SJSA1 (cell line): ENCODE results near the gene RAP1GAP2. TPM values are rescaled to one million over a fixed set of nuclear protein-coding genes. Genes with fewer than 3 reads are reported as not detected.
A peak's percentile ranks its signal among the peaks of the same experiment; 100 is the strongest.

Experiments used
- DNase-seq, 2 experiments: peaks; one replicate each; pipeline ENCODE4 v3.0.0-alpha.2; 2015 to 2020; ENCODE audit warnings: low spot score in 2 of 2, low read depth in 1 of 2
- H3K27ac ChIP-seq: fragments of 250-450 bp; sonication (Bioruptor Pico); 2 replicates; pipeline ENCODE4 v1.5.1; 2020; ENCODE audit warnings: mild to moderate bottlenecking, moderate library complexity
- H3K27me3 ChIP-seq: fragments of 250-450 bp; sonication (Bioruptor Pico); replicated peaks from 2 replicates; pipeline ENCODE4 v1.5.1; 2020; ENCODE audit warnings: mild to moderate bottlenecking, moderate library complexity
- H3K36me3 ChIP-seq: fragments of 250-450 bp; sonication (Bioruptor Pico); 2 replicates; pipeline ENCODE4 v1.5.1; 2020; ENCODE audit warnings: mild to moderate bottlenecking
- H3K4me1 ChIP-seq: fragments of 250-450 bp; sonication (Bioruptor Pico); replicated peaks from 2 replicates; pipeline ENCODE4 v1.6.1; 2021; ENCODE audit warnings: mild to moderate bottlenecking
- H3K4me3 ChIP-seq: fragments of 250-450 bp; sonication (Bioruptor Pico); 2 replicates; pipeline ENCODE4 v1.5.1; 2020; ENCODE audit warnings: mild to moderate bottlenecking
- H3K9me3 ChIP-seq: fragments of 250-450 bp; sonication (Bioruptor Pico); replicated peaks from 2 replicates; pipeline ENCODE4 v1.5.1; 2020; ENCODE audit warnings: mild to moderate bottlenecking
- total RNA-seq: library from RNA; depleted of rRNA; stranded (reverse); fragments of >200 nt; shearing (Covaris generic); gene quantifications from 2 replicates; pipeline ENCODE4 v1.2.3, GENCODE V29; 2014

Gene RAP1GAP2
- total RNA-seq, 1 experiment from 2014 or later = 2.9 TPM

DNA sequence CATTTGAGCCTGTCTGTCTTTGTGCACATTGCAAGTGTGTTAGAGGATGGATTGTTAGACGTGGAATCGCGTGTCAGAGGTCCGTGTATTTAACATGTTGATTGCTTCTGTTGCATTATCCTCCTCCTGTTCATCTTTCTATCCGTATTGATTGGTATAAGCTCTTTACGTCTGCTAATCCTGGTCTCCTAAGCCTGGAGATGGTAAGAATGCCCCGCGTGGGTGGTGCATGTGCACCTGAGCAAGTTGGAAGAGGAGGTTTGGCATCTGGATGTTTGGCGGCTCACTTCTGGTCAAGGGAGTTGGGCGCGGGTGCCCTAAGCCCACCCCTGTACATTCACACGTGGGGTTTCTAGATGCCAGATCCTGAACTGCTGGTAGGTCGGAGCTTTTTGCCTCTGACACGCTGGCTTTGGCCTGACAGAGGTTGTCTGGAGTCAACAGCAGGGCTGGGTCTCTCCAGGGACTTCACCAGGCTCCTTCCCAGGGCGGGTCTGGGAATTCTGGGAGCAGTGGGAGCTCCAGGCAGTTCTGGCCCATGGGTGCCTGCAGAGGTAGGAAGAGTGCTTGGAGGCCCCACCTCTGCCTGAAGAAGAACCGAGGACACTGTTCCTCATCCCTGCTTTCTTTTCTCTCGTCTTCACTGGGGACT lies 159.8 kb downstream of the RAP1GAP2 start:
- DNase-seq = no peak
- H3K36me3 ChIP-seq = no peaks in the 10 kb centered on the region
- H3K27ac ChIP-seq = peak overlapping the region; percentile 68
- H3K9me3 ChIP-seq = no peaks in the 10 kb centered on the region
- H3K4me3 ChIP-seq = no peak overlapping the region
- peaks cover 67% of the 10 kb centered on the region for H3K4me1 ChIP-seq
- H3K27me3 ChIP-seq = no peaks in the 10 kb centered on the region

- no peaks in the 10 kb centered on the region for H3K36me3 ChIP-seq
- peak; percentile 42 to 68 for DNase-seq
- H3K27ac ChIP-seq = no peak overlapping the region; the same call in 1 of the 2 replicates
- H3K27me3 ChIP-seq = no peaks in the 10 kb centered on the region
- no peak overlapping the region for H3K4me3 ChIP-seq
- H3K4me1 ChIP-seq = peaks cover 66% of the 10 kb centered on the region
- no peaks in the 10 kb centered on the region for H3K9me3 ChIP-seq
Observed at GRCh38 chr17:2957631-2958286, 161.5 kb downstream of the RAP1GAP2 start.

DNA sequence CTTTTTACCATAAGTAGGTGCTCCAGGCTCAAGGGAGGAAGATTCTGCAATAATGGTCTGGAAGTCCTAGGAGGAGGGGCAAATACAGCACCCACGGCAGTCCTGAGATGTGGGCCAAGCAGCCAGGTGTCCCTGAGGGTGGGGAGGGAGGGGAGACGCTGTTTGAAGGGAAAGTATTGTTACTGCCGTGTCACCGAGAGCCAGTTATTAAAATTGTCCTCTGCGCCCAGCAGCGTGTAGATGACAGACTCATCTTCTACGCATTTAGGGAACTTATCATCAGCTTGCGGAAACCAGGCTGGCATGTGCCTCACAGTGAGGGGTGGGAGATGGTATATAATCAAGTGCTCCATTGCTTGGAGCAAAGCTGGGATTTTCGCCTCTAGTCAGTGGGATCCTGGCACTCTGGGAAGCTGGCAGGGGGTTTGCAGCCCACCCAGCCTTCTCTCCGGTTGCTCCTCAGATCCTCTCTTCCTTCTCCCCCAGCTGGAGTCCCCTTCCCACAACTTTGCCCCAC lies 162.5 kb downstream of the RAP1GAP2 start:
- H3K4me3 ChIP-seq = no peak overlapping the region
- H3K9me3 ChIP-seq = no peaks in the 10 kb centered on the region
- no peak overlapping the region for H3K27ac ChIP-seq
- DNase-seq = no peak
- H3K27me3 ChIP-seq = no peaks in the 10 kb centered on the region
- H3K4me1 ChIP-seq = peaks cover 66% of the 10 kb centered on the region
- H3K36me3 ChIP-seq = no peaks in the 10 kb centered on the region

- H3K4me1 ChIP-seq = peaks cover 65% of the 10 kb centered on the region
- no peaks in the 10 kb centered on the region for H3K27me3 ChIP-seq
- H3K9me3 ChIP-seq = no peaks in the 10 kb centered on the region
- H3K4me3 ChIP-seq = no peak overlapping the region
- H3K27ac ChIP-seq = peak overlapping the region; percentile 36
- H3K36me3 ChIP-seq = no peaks in the 10 kb centered on the region
- DNase-seq = no peak
Observed at GRCh38 chr17:2959371-2960130, 163.3 kb downstream of the RAP1GAP2 start.

GRCh38 chr17:2961446-2961845 lies 165.2 kb downstream of the RAP1GAP2 start:
- no peak for DNase-seq
- Histone ChIP-seq H3K4me3 (no peak overlapping the region), H3K36me3 (no peaks in the 10 kb centered on the region), H3K27ac (peak overlapping the region; percentile 85; the same call in 1 of the 2 replicates), H3K27me3 (no peaks in the 10 kb centered on the region), H3K9me3 (no peaks in the 10 kb centered on the region), H3K4me1 (peaks cover 66% of the 10 kb centered on the region)

DNA sequence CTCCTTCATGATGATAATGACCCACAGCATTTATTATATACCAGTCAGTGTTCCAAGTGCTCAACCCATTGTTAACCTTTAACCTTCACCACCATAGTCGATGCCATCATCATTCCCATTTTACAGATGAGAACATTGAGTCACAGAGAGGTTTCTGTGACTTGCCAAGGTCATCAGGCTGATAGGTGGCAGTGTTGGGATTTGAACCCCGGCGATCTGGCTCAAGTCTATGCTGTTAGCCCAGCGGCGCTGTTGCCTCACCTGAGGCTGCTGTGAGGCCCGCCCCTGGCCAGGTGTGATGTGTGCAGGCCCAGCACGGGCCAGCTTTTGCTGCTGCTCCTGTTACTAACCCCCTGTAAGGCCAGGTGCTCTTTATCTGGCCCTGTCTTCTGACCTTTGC lies 166.0 kb downstream of the RAP1GAP2 start:
- no peak for DNase-seq
- Histone ChIP-seq H3K4me1 (peaks cover 58% of the 10 kb centered on the region), H3K27me3 (no peaks in the 10 kb centered on the region), H3K9me3 (no peaks in the 10 kb centered on the region), H3K4me3 (no peak overlapping the region), H3K27ac (no peak overlapping the region), H3K36me3 (no peaks in the 10 kb centered on the region)

DNA sequence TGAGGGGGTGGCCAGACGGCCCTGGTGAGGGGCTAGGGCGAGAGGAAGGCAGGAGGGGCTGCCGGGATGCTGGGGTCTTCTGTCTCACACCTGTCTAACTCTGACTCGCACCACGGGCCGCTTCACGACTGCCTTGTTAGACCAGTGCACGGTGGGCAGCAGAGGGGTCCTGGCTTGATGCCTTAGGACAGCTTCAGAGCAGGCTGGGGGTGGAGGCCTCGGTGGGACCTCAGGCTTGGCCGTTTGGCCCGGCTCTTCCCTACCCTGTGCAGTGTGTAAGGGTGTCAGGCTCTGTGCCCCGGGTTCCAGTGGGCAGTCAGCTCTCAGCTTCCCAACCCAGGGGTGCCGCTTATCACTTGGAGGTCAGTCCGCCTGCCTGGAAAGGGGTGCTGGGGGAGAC lies 166.5 kb downstream of the RAP1GAP2 start:
- H3K27ac ChIP-seq = no peak overlapping the region
- no peak overlapping the region for H3K4me3 ChIP-seq
- peaks cover 53% of the 10 kb centered on the region for H3K4me1 ChIP-seq

DNA sequence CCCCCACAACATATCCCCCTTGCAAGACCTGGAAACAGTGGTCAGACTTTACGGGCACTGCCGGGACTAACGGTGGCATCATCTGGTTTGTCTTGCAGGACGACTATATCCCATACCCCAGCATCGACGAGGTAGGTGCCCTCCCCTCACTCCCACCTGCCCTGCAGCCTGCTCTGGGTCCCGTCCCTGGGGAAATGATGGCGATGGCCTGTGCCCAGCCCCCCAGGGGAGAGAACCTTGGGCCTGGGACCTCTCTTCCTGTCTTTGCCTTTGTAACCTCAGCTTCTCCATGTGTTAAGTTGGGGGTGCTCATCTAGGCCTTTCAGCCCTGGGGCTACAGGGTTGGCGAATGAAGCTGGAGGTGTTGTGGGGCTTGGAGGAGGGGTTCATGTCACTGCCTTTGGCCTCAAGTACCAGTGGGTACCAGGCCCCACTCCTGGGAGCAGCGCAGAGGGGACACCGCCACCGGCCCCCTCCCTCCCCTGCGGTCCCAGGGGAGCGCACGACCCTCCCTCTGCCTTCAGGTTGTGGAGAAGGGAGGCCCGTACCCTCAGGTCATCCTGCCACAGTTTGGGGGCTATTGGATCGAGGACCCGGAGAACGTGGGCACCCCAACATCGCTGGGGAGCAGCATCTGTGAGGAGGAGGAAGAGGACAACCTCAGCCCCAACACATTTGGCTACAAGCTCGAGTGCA lies 167.2 kb downstream of the RAP1GAP2 start:
- Histone ChIP-seq H3K27me3 (no peaks in the 10 kb centered on the region), H3K27ac (no peak overlapping the region), H3K4me1 (peaks cover 46% of the 10 kb centered on the region), H3K36me3 (no peaks in the 10 kb centered on the region), H3K4me3 (no peak overlapping the region), H3K9me3 (no peaks in the 10 kb centered on the region)
- no peak for DNase-seq

More for the DNA sequence above, 166.5 kb downstream of the RAP1GAP2 start:
- Histone ChIP-seq H3K36me3 (no peaks in the 10 kb centered on the region), H3K9me3 (no peaks in the 10 kb centered on the region), H3K27me3 (no peaks in the 10 kb centered on the region)
- DNase-seq = no peak

DNA sequence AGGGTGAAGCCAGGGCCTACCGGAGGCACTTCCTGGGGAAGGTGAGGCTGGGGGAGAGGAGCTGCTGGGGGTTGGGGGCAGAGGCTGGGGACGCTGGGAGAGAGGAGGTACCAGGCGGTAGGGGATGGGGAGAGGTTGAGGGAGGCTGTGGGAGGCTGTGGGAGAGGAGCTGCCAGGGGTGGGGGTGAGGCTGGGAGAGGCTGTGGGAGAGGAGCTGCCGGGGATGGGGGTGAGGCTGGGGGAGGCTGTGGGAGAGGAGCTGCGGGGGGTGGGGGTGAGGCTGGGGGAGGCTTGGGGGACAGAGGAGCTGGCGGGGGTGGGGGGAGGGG lies 167.8 kb downstream of the RAP1GAP2 start:
- Histone ChIP-seq H3K4me3 (no peak overlapping the region), H3K4me1 (peaks cover 41% of the 10 kb centered on the region), H3K27me3 (no peaks in the 10 kb centered on the region), H3K9me3 (no peaks in the 10 kb centered on the region), H3K27ac (no peak overlapping the region), H3K36me3 (no peaks in the 10 kb centered on the region)
- no peak for DNase-seq

- no peaks in the 10 kb centered on the region for H3K9me3 ChIP-seq
- peaks cover 37% of the 10 kb centered on the region for H3K4me1 ChIP-seq
- no peak overlapping the region for H3K4me3 ChIP-seq
- no peak for DNase-seq
- no peak overlapping the region for H3K27ac ChIP-seq
- H3K27me3 ChIP-seq = no peaks in the 10 kb centered on the region
- no peaks in the 10 kb centered on the region for H3K36me3 ChIP-seq
Observed at GRCh38 chr17:2964370-2964769, 168.1 kb downstream of the RAP1GAP2 start.

DNA sequence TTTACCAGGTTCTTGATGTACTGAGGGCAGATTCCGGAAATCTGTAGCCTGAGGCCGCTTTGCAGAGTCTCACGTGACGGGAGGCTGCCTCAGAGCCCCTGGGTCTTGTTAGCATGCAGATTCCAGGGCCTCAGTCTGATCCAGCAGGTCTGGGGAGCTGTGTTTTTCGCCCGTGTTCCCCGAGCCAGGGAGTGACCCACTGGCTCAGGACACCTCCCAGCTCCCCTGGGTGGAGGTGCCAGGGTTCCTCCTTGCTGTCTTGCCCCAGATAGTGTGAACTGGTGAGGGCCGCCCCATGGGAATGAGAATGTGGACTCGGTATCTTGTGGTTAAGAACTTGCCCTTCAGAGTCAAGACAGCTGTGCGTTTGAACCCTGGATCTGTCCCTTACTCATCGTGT lies 168.6 kb downstream of the RAP1GAP2 start:
- no peak overlapping the region for H3K4me3 ChIP-seq
- no peaks in the 10 kb centered on the region for H3K36me3 ChIP-seq
- H3K27ac ChIP-seq = no peak overlapping the region
- H3K27me3 ChIP-seq = no peaks in the 10 kb centered on the region
- DNase-seq = no peak
- peaks cover 32% of the 10 kb centered on the region for H3K4me1 ChIP-seq
- H3K9me3 ChIP-seq = no peaks in the 10 kb centered on the region

GRCh38 chr17:2965621-2966595 lies 169.7 kb downstream of the RAP1GAP2 start:
- DNase-seq = peak in 1 of 2 experiments; percentile 63
- Histone ChIP-seq H3K4me1 (peaks cover 24% of the 10 kb centered on the region), H3K9me3 (no peaks in the 10 kb centered on the region), H3K27ac (peak overlapping the region; percentile 33), H3K4me3 (no peak overlapping the region), H3K36me3 (no peaks in the 10 kb centered on the region), H3K27me3 (no peaks in the 10 kb centered on the region)

GRCh38 chr17:2967515-2967914 lies 171.3 kb downstream of the RAP1GAP2 start:
- peaks cover 16% of the 10 kb centered on the region for H3K4me1 ChIP-seq
- H3K27ac ChIP-seq = no peak overlapping the region
- no peaks in the 10 kb centered on the region for H3K27me3 ChIP-seq
- H3K4me3 ChIP-seq = no peak overlapping the region
- H3K9me3 ChIP-seq = no peaks in the 10 kb centered on the region
- H3K36me3 ChIP-seq = no peaks in the 10 kb centered on the region
- DNase-seq = no peak
